Activated CD4-positive, CD25-positive, alpha-beta regulatory T cell (primary cell): ENCODE results near the gene SRPRB.

Experiments
- DNase-seq, 4 experiments: peaks; one replicate each; lab custom pipeline; 2025; lab: John Stamatoyannopoulos, UW

The SRPRB gene

GRCh38 chr3:133840767-133841166 is 35.2 kb downstream of the SRPRB start:
- DNase-seq = no peak

DNA sequence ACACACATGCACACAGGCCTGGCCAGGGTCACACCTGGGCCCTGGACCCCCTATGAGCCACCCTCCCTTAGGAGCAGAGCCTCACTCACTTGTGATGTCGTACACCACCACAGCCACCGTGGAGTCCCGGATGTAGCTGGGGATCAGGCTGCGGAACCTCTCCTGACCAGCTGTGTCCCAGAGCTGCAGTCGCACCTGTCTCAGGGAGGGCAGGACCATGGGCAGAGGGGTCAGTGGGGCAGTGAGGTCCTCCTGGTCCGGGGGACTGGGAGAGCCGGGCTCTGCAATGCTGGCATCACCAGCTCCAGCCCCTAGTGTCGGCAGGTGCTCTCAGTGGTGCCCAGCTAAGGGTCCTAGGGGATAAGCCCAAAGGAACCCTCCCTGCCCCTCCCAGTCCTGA is 35.6 kb downstream of the SRPRB start:
- DNase-seq = no peak

- no peak for DNase-seq
Observed at GRCh38 chr3:133842158-133842557, 36.5 kb downstream of the SRPRB start.

DNA sequence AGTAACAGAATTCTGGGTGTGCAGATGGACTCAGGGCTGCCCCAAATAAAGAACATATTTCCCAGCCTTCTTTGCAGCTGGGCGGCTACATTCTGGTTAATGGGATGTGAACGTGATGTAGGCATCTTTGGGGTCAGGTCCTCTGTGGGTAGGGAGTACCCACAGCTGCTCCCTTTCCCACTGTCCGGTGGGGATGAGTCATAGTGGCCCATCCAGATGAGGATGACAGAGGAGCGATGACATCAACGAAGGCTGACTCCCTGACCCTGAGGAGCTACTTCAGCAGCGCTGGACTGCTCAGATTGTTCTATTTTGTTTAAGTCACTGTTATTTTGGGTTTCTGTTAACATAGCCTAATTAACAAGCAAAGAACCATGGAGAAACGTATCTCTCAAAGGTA is 38.0 kb downstream of the SRPRB start:
- no peak for DNase-seq

GRCh38 chr3:133845127-133845526 is 39.5 kb downstream of the SRPRB start:
- no peak for DNase-seq

DNA sequence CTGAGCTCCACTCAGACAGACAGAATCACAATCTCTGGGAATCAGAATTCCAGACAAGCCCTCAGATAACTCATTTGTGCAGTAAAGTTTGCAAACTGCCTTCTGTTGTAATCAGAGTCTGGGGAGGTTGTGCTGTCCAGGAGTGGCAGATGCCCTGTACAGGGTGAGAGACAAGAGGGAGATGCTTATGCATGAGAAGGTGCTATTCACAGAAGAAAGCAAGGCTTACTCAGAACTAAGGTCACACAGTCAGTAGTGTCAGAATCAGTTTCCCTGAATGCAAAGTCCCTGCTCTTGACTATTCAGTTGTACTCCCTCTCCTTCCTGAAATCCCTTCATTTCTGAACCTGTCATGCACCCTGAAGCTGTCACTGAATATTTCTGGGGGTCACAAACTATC is 43.7 kb downstream of the SRPRB start:
- DNase-seq = no peak

DNA sequence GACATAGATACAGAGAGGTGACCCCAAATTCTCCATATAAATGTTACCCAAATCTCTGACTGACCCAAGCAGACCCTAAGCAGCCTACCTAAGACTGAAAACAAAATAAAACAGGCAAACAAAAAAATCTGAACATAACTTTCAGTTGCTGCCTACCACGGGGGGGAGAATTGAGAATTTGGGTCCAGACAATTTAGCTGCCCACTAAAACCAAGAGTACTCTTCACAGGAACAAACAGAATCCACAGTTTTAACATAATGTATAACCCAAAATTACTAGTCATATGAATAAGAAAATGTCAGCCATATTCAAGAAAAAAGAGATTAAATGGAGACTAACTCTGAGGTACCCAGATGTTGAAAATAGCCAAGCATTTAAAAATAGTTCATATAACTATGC is 44.4 kb downstream of the SRPRB start:
- no peak for DNase-seq

DNA sequence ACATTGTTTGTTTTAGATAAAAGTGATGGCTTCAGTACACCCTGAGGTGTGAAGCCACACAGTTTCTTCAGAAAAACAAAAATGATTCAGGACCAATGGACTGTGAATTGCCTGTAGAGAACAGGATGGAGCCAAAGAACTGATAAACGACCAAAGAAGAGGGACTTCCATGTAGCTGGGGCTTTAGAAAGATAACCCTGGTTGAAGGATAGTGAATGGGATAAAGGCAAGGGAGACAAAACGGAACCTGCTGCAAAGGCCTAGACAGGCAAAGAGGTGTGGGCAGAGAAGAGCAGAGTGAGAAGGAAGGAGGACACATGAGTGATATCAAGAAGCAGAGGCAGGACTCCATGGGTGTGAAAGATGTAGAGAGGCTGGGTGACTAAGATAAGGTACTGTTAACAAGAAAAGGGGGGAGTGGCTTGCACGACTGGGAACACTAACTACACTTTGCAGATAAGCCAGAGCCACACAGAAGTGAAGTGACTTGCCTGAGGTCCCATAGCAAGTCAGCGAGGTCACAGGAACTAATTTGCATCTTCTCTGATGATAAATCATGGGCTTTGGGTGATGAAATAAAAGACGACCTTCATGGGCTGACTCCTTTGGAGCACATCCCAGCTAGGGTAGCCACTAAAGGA is 45.8 kb downstream of the SRPRB start:
- no peak for DNase-seq

- DNase-seq = no peak
Observed at GRCh38 chr3:133851931-133852330, 46.3 kb downstream of the SRPRB start.

- DNase-seq = no peak
Observed at GRCh38 chr3:133853063-133853924, 47.7 kb downstream of the SRPRB start.

- DNase-seq = no peak
Observed at GRCh38 chr3:133853925-133854227, 48.3 kb downstream of the SRPRB start.

DNA sequence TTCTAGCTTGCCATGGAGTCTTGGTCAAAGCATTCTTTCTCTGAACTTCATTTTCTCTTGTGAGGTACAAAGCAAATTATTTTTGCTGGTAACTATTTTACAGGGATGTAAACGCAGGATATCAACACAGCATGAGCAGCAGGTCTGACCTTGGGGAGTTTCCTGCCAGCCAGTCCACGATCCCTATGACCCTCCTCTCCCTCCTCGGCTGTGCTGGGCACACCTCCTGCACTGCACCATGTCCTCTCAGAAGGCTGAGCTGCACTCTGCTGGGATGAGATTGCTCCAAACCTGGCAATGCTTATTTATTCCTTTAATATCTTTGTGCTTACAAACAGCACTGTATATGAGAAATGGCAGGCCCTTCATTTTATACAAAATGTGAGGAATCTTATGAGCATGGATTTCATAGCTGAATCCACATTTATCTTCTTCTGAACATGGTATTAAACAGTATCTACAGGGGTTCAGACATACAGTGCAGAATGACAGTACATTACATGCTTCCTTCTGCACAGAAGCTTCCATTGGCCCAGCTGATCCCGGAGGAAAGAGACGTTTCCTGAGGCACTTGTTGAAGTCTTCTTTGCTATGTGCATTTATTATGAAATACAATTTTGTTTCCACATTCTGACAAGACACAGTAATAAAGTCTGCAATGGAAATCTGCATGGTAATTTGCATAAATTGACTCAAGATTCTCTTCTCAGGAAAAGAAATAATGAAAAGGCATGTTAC is 48.8 kb downstream of the SRPRB start:
- no peak for DNase-seq

GRCh38 chr3:133855002-133855370 is 49.4 kb downstream of the SRPRB start:
- no peak for DNase-seq

GRCh38 chr3:133855772-133856171 is 50.2 kb downstream of the SRPRB start:
- no peak for DNase-seq

GRCh38 chr3:133856316-133856715 is 50.7 kb downstream of the SRPRB start:
- no peak for DNase-seq

GRCh38 chr3:133857767-133858166 is 52.2 kb downstream of the SRPRB start:
- no peak for DNase-seq

DNA sequence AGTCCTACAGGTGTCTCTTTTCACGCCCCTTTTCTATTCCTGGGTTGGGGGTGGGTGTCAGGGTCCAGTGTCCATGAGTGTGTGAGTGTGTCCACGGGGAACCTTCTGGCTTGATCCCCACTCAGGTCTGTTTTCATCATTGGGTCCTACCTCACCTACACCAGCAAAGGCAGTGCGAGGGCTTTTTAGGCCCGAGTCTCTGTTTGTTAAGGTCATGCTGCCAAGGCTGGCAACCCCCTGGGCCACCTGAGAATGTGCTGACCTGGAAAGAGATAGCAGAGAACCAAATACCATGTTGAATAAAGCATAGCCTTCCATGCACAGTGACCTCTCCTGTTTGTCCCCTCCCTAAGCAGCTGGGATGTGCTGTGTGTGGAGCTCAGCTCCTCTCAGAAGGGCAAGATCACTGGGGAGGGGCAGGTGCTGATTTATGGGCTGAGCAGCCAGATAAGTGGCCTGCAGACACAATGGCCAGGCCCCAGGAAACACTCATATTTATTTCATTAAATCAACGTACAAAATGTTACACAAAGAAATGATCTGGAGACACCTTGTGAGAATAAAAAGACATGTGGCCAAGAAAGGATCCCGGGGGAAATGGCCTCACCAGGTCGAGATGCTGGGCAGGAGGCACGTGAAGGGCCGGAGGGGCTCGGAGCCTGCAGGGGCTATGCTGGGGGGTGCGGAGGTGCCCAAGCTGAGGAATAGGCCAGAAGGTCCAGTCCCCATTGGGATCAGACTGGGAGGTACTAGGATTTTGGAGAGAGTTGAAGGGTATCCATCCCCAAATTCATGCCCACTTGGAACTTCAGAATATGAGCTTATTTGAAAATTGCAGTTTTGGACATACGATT is 54.0 kb downstream of the SRPRB start:
- no peak for DNase-seq

DNA sequence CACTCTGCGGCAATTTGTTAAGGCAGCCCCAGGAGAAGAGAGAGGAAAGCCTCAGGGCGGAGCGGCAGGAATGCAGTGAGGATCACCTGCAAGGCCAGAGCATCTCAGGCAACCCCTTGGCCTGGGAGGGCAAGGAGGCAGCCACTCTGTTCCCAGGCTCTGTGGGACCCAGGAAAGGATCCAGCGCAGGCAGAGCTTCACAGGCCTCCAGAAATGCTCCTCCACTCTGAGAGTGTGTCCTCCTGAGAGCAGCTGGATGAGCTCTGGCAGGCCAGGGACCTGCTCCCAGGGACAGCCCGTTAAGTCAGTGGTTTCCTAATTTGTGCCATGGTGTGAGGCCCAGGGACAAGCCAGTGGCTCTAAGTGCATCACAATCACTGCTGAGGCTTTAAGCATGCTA is 54.9 kb downstream of the SRPRB start:
- DNase-seq = no peak

DNA sequence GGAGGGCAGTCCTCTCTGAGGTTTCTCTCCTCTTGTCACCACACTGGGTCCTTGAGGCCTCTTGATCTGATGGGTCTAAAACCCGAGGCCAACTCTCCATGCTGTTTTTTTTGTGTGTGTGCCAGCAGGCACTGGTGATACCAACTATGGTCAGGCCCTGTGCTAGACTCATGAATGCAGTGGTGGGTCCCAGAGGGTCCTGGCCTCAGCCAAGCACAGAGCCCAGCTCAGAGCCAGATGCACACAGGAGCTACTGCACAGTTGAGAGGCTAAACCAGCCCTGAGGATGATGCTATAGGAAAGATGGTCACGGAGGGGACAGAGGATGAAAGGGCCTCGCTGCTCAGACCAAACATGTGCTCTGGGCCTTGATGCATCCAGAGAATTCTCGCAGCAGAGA is 56.5 kb downstream of the SRPRB start:
- DNase-seq = no peak

DNA sequence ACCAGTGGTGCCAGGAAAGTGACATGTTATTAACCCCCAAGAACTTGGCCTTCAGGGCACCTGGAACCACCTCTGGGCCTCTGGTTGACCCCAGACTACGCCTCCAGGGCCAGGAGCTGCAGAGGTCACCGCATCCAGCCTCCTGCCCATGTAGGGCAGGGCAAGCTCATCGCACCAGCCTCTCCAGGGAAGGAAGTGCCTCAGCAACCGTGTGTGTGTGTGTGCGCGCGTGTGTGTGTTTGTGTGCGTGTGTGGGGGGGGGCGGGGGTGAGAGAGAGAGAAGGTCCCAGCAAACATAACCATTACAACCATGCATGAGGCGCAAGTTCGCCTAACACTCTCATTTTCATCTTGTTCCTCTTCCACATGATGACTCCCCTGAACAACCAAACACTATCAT is 58.3 kb downstream of the SRPRB start:
- DNase-seq = no peak

DNA sequence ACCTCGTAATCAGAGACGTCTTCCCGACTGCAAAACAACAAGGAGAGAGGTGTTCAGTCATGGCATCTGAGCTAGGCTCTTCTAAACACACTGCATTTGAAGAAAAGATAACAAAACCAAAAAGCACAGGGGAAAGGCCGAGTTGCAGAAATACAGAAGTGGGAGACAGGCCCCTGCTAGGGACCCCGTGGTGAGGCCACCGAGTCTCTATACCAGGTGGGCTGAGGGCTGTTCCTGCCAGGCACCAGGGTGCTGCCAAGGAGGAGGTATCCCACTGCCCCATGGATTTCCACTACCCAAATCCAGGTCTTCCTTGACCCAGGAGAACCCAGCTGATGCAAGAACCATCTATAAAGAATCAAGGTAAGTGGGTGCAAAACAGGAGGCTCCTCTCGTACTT is 59.0 kb downstream of the SRPRB start:
- DNase-seq = no peak

DNA sequence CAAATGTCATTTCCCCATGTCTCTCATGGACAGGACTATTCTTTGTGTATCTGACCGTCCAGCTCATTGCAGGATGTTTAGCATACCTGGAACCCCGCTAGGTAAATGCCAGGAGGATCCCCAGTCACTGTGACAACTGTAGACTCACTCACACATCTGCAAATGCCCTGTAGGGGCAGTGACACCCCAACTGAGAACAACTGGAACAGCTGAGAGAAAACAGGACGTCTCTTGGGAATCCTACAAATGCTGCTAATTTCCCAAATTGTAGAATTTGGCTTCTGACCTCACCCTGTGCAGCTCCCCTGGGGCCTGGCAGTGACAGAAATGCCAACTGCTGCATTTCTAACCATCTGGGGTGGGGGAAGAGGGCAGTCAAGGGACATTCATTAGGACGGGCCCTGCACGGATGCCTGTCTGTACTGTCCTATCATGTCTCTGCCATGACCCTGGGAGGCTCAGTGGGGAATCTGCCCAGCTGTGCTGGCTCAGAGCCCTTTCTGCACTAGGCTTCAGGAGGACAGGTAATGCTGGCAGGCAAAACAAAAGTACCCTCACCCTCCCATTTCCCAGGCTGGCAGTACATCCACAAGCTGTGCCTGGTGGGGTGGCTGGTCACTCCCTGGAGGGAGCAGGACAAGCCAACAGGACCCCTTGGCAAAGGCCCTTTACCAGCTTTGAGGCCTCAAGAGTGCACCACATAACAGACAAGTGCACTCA is 59.7 kb downstream of the SRPRB start:
- DNase-seq = no peak
